Activated effector memory CD4-positive, alpha-beta T cell treated with anti-CD3 and anti-CD28 coated beads, Interleukin-2, amount 50 U/mL, for 16 hours (primary cell): ENCODE results near the gene UNK.
A peak's percentile ranks its signal among the peaks of the same experiment; 100 is the strongest.
"Not testable (repeated sequence)": the region's sequence is repeated elsewhere in the genome, so short reads cannot be mapped to it uniquely, and the experiment has no call there.

Experiments used
- DNase-seq: peaks from one replicate; pipeline ENCODE4 v3.0.0-alpha.2; 2020

UNK gene

DNA sequence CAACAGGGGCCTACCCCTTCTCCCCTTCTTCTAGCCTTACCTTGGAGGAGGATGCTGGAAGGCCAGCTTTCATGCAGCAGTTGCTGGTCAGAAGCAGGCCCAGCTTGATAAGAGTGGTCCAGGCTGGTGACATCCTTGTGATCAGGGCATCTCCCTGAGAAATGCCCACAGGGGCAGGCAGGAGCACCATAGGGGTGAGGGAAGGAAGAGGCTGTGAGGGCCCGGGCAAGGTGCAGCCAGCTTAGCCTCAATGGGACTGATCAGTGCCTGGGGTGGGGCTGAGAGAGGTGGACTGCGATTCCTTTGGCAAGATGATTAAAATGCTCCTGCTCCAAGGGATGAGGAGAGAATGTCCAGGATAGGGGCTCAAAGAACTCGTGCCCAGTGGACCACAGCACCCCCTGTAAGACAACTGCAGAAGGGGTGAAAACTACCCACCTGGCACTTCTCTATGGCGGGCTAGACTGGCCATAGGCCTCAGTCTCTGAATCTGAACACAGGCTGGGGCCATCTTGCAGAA lies 10.1 kb upstream of the UNK start:
- DNase-seq: peak; percentile 69

- peak; percentile 70 for DNase-seq
Measured at GRCh38 chr17:75774991-75775668, 9.5 kb upstream of the UNK start.

DNA sequence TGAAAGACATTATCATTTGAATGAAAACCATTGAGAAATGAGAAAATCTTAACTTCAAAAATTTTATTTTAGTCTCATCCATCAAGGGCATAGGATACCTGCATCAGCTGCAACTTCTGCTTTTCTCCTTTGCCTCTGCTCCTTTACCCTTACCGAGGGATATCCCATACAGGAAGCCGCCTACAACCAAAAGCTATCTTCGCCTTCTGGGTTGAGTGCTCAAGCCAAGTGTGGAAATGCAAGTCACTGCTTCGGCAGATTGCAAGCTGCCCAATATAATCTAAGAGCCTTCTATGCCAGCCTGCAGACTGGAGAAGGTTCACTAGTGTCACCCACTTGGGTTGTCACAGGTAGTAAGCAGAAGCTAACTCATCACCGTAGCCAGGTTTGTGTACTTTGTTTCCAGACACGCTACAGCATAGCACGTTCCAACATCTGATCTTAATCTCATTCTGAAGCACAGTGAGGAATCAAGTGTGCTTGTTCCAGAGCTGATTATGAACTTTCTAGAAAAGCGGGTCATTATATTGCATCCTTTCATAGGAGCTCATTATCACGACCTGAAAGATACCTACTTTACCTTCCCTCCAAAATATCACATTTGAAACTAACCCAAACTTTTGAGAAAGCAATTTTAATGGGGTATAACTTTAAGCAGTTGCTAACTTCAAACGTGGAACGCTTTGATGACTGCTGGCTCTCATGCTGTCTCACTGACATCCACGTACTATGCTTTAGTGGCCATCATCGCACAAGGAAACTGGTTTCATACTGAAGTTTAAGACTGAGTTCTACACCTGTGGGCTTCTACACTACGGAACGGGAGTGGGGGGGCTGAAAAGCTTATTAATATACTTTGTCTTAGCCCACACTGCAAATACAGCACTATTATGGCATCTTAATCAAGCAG lies 8.0 kb upstream of the UNK start:
- DNase-seq: peak; percentile 67

GRCh38 chr17:75777296-75777922 lies 7.2 kb upstream of the UNK start:
- DNase-seq: no peak

GRCh38 chr17:75778066-75778860 lies 6.3 kb upstream of the UNK start:
- not testable (repeated sequence) for DNase-seq

- no peak for DNase-seq
Measured at GRCh38 chr17:75778861-75779249, 5.8 kb upstream of the UNK start.

- peak; percentile 96 for DNase-seq
Measured at GRCh38 chr17:75779250-75779986, 5.2 kb upstream of the UNK start.

DNA sequence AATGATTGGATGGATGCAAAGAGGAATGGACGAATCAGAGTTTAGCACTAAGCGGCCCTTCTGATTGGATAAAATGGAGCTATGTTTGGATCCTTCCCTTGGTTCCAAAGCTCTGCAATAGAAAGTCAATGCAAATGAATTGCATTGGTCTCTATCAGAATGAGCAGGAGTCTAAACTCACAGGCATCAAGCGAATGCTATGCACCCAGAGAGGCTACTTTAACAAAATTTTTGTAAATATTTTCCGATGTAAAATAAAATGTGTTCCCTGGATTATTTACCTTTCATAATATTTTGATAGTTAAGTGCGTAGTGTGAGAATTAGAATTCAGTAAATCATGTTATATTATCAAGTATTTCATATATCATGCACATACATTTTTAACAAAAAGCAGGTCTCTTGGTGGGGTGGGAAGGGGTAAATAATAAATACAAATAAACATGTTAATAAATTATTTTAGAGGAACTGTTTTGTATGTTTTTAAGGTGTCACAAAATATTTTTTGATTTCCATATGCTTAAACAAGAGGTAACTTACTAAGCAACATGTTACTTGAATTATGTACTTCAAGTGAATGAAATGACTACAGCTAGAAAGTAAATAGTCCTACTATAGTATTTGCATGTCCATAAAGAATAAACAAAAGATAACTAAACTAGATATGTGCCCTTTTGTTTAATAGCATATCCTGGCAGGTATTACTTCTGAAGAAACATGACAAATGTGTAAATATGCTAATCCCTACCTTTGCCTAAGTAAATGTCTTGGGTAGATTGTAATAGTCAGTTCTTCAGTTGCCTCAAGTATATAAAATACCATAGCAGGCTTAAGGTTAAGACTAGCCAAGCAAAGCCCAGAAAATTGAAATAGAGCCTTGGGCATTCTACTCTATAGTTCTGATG lies 4.4 kb upstream of the UNK start:
- no peak for DNase-seq

DNA sequence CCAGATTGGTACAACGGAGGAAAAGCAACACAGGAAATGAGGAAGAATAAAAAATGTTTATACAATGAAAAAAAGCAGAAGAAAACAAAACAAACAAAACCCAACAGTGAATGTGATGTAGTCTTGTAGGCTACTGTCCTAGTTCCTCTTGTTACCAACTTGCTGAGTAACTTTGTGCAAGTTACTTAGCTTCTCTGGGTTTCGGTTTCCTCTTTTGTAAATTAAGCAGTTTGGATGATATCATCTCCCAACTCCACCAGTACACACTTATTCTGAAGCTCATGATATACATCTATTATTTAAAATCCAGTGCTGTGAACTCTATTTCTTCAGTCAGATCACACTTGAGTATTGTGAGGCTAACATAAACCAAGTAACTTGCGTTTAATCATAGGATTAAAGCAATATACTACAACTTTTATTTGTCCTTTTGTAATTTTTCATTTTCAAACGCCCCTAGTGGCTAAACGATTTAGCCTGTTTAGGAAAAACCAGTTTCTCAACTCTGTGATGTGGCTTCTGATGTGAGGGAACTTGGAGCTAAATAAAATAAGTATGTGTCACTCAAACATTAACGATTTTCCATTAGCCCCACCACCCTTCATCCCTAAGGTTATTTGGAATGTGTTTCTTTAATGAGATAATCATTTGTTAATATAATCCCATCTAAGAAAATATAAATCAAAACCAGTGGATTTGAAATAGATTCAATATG lies 1.4 kb upstream of the UNK start:
- DNase-seq: no peak

DNA sequence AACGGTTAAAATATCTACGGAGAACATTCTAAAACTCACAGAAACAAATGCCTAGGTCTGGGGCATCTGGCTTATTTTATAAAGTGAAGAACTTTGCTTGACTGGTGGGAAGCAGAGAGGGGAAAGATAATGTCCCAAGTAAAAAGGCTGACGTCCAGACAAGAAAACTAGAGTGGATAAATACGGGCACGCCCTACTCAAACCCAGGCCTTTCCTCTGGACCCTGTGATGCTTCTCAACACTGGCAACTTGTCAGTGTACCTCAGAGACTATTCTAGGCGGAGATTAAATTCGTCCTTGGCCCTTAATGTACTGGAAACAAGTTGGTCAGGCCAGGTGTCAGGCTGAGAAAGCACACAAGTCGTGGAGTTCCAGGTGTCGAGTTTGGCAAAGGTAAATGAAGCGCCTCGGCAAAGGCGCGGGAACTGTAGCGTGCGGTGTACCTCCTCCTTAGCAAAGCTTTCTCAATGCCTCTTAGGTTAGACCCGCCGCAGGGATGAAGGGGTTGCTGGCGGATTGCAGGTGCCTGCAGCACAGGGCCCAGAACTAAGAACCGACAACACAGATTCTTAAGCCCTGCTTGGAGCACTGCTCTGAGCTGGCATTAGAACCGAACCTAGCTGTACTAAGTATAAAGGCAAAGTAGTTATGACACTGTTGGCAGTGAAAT lies 668 bp upstream of the UNK start:
- DNase-seq: peak; percentile 78

DNA sequence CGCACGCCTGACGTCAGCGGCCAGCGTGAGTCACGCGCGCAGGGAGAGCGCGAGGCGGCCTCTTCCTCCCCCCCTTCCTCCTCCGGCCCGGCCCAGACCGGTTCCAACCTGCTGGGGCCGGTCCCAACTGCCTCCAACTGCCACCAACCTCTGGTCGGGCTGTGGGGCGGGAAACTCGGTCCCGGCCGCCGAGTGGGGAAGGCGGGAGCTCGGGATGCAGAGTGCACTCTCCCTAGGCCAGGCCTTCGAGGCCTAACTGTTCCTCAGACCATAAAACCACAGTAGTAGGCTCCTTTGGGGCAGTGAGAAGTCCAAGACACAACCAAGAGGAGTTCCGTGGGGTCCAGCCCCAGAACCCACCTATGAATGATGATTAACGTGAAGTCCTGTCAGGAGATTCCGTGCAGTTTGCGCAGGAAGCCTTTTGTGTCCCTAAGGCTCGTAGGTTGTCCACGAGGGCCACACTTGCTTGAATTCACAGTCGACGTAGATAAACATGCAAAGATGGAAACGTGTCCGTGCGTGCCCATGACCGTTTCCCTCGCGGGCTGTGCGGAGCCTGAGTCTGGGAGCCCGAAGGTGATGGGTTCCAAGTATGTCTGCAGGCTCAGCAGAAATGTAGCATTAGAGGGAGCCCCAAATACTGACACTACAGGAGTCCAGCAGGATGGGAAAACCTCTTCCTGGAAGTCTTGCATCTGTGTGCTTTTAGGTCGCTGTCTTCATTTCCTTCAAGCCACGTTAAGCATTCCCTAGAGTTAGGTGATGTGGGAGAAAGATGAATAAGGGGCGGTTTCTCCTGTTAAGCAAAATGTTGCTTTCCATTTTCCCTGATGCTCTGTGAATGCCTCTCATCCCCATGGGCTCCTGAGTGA lies 647 bp downstream of the UNK start:
- peak; percentile 97 for DNase-seq

DNA sequence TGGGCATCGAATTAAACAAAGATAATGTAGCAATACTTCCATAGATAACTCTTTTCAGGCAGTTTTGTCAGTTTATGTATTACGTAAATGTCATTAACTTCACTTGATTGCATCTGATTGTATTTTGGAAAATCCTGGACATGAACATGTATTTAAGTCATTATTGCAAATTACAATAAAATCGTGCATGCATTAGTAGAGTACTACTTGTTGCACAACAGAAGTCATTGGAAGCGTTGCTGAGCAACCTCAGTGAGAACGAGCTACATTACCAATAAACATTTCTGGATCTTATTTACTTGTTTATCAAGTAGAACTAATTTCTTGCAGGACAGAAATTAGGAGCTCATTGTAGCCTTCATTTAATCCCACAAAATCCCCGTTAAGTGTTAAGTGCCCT lies 6.6 kb downstream of the UNK start:
- no peak for DNase-seq

GRCh38 chr17:75793460-75793859 lies 8.9 kb downstream of the UNK start:
- no peak for DNase-seq

DNA sequence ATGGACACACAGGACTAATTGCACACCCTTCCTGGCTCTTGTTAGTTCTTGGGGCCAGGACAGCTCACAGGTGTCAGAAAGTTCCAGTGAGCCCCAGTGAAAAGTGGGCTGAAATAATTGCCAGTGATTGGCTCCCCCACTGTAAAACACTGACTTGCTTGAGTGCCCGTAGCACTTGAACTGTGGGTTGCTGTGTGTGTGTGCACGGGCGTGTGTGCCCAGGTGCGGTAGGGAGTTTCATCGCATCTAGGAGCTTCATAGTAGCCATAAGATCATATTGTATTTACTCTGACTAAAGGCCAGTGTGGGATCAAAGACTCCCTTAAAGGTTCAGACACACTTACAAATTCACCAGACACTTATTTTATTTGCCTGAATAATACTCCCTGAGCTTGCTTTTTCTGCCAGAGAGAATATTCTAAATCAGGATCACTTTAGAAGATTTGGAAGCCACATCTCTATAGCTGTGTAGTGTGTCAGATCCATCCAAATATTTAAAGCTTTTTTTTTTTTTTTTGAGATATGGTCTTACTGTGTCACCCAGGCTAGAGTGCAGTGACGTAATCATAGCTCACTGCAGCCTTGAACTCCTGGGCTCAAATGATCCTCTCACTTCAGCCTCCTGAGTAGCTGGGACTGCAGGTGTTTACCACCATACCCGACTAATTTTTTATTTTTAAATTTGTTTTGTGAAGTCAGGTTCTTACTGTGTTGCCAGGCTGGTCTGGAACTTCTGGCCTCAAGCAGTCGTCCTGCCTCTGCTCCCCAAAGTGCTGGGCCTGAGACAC lies 11.4 kb downstream of the UNK start:
- peak; percentile 28 for DNase-seq

DNA sequence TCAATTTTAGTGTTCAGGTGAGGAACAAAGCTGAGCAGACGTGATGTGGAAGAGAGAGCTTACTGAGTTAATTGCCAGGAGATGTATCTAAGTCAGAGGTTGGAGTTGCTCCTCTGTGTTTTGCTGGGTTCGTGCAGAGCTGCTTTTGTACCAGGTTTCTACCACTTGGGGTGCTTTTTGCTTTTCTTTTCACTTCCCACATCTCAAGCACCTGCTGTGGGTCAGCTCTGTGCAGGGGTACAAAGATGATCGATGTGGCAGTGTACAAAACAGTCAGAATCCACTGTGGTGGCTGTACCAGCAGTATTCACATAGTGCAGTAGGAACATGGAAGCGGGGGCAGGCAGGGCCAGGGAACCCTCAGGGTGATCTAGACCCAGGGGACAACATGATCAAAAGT lies 14.8 kb downstream of the UNK start:
- peak; percentile 34 for DNase-seq

GRCh38 chr17:75803883-75804282 lies 19.3 kb downstream of the UNK start:
- no peak for DNase-seq

DNA sequence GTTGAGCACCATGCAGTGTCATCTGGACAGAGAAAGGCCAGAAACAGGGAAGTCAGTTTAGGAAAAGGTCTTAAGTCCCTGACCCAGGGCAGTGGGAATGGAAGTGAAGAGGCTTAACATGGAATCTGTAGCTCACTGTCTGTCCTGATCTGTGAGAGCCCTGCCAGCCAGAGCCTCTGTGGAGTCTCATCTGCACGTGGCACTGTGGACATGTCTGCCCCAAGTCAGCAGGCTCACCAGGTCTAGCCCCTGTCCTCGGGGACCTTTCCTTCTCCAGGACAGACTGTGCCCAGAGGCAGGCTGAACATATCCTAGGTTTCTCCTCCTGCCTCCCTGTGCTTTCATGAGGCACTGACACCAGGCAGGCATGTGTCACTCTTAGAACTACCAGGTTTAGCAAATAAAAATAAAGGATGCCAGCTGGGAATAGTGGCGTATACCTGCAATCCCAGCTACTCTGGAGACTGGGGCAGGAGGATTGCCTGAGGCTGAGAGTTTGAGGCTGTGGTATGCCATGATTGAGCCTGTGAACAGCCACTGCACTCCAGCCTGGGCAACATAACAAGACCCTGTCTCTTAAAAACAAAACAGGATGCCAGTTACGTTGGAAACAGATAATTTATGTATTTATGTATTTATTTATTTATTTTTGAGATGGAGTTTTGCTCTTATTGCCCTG lies 22.4 kb downstream of the UNK start:
- DNase-seq: no peak
